GM12878 (cell line): ENCODE results near the gene RFXAP. TPM values are rescaled to one million over a fixed set of nuclear protein-coding genes. Genes with fewer than 3 reads are reported as not detected.

ENCODE experiments used
- ATAC-seq: fragments of 200-7000 bp; cut with Tn5 transposase; 3 replicates; pipeline ENCODE4 v1.9.1; 2020; ENCODE audit warnings: mild to moderate bottlenecking, moderate library complexity
- BruUV-seq: library from RNA; stranded (reverse); fragments of 400-500 nt; replicated peaks from 2 replicates; lab custom pipeline; 2021; lab: Mats Ljungman, UMichigan
- CTCF ChIA-PET: fragments of 300-600 bp; sonication (Branson Sonifier 250); formaldehyde crosslinking; extraction: SDS; loops from one replicate; lab custom pipeline; 2021; ENCODE audit warnings: inconsistent platforms; lab: Yijun Ruan, JAX
- POLR2A ChIA-PET: fragments of 350-600 bp; formaldehyde crosslinking; extraction: SDS; loops from one replicate; lab custom pipeline; 2021; ENCODE audit warnings: inconsistent platforms; lab: Charles Lee
- RAD21 ChIA-PET: fragments of 300-600 bp; sonication (Branson Sonifier 250); formaldehyde crosslinking; loops from one replicate; lab custom pipeline; 2023; ENCODE audit warnings: antibody characterized with exemption; ENCODE audit not compliant: unreplicated experiment; lab: Charles Lee
- SMC1A ChIA-PET: fragments of 300-600 bp; sonication (Branson Sonifier 250); formaldehyde crosslinking; loops from one replicate; lab custom pipeline; 2023; ENCODE audit not compliant: unreplicated experiment, uncharacterized antibody; lab: Charles Lee
- DNase-seq: peaks from one replicate; pipeline ENCODE4 v3.0.0-alpha.2; 2011; ENCODE audit warnings: low read depth, low spot score
- FAIRE-seq: peaks from 3 replicates; lab custom pipeline; 2011; peaks lifted over from hg19 to GRCh38; lab: Jason Lieb, UNC
- H2AFZ ChIP-seq: 2 replicates; pipeline ENCODE4 v1.6.0; 2011; ENCODE audit warnings: low read depth, low read length, control low read depth; ENCODE audit not compliant: control insufficient read depth
- H3K27ac ChIP-seq: 2 replicates; pipeline ENCODE4 v1.5.1; 2011; ENCODE audit warnings: control low read depth; ENCODE audit not compliant: control insufficient read depth, insufficient read depth
- H3K27me3 ChIP-seq, 2 experiments: replicated peaks in 1 of 2; 2 replicates each; pipeline versions ENCODE4 v1.6.0 to v1.6.1; 2011; ENCODE audit warnings: low read length in 1 of 2; ENCODE audit not compliant: control insufficient read depth in 2 of 2, insufficient read depth in 2 of 2
- H3K36me3 ChIP-seq, 2 experiments: 2 replicates each; pipeline ENCODE4 v1.5.1; 2011; ENCODE audit warnings: low read length in 1 of 2; ENCODE audit not compliant: control insufficient read depth in 2 of 2, insufficient read depth in 2 of 2
- H3K4me1 ChIP-seq: 2 replicates; pipeline ENCODE4 v1.6.1; 2011; ENCODE audit warnings: mild to moderate bottlenecking, low read length, moderate library complexity, mixed read lengths; ENCODE audit not compliant: control insufficient read depth, insufficient read depth
- H3K4me2 ChIP-seq: 2 replicates; pipeline ENCODE4 v1.6.0; 2011; ENCODE audit warnings: control low read depth; ENCODE audit not compliant: control insufficient read depth, insufficient read depth
- H3K4me3 ChIP-seq: fragments of 200-600 bp; sonication (generic); 2 replicates; pipeline ENCODE4 v1.5.1; 2016
- H3K79me2 ChIP-seq: 2 replicates; pipeline ENCODE4 v1.6.0; 2011; ENCODE audit warnings: low read length; ENCODE audit not compliant: control insufficient read depth, insufficient read depth
- H3K9ac ChIP-seq: 2 replicates; pipeline ENCODE4 v1.8.0; 2011; ENCODE audit warnings: low read length, control low read depth, mixed read lengths; ENCODE audit not compliant: control insufficient read depth, insufficient read depth
- H3K9me3 ChIP-seq: replicated peaks from 3 replicates; pipeline ENCODE4 v1.5.1; 2011; ENCODE audit warnings: mild to moderate bottlenecking, low read length; ENCODE audit not compliant: control insufficient read depth, insufficient read depth
- H4K20me1 ChIP-seq: 2 replicates; pipeline ENCODE4 v1.6.0; 2011; ENCODE audit not compliant: control insufficient read depth, insufficient read depth
- BCL11A ChIP-seq: IDR thresholded peaks from 2 replicates; pipeline ENCODE4 v1.6.1; 2011; ENCODE audit warnings: low read depth, low read length
- CEBPB ChIP-seq, 2 experiments: fragments of 150-350 bp in 1 of 2; IDR thresholded peaks; 2 replicates each; pipeline ENCODE4 v1.6.1; 2012 to 2014; ENCODE audit warnings: low read depth in 2 of 2, low read length in 2 of 2, borderline replicate concordance in 1 of 2, inconsistent platforms in 1 of 2
- CREM ChIP-seq: IDR thresholded peaks from 2 replicates; pipeline ENCODE4 v1.6.1; 2014; ENCODE audit warnings: antibody characterized with exemption, low read depth
- EGR1 ChIP-seq, 2 experiments: IDR thresholded peaks; 1 replicate in 1 of 2; 2 replicates in 1 of 2; pipeline ENCODE4 v1.6.1; 2011 to 2012; ENCODE audit warnings: low read depth in 2 of 2, low read length in 2 of 2, borderline replicate concordance in 1 of 2, mild to moderate bottlenecking in 1 of 2, moderate library complexity in 1 of 2
- EZH2 ChIP-seq: IDR thresholded peaks from 2 replicates; pipeline ENCODE4 v1.6.1; 2012; ENCODE audit warnings: low read depth, mild to moderate bottlenecking, control low read depth, inconsistent platforms, low read length, borderline replicate concordance; ENCODE audit not compliant: control insufficient read depth
- NFIC ChIP-seq: IDR thresholded peaks from 2 replicates; pipeline ENCODE4 v1.6.1; 2012; ENCODE audit warnings: low read depth, mild to moderate bottlenecking, inconsistent platforms, low read length, moderate library complexity
- NR2C1 ChIP-seq: fragments of 450-650 bp; IDR thresholded peaks from 2 replicates; pipeline ENCODE4 v1.6.1; 2017; ENCODE audit warnings: antibody characterized with exemption, mild to moderate bottlenecking, moderate library complexity
- NR2F1 ChIP-seq: fragments of 450-650 bp; conservative IDR thresholded peaks from 2 replicates; pipeline ENCODE4 v1.6.1; 2017; ENCODE audit warnings: mild to moderate bottlenecking
- RBBP5 ChIP-seq: fragments of 200-600 bp; sonication (generic); conservative IDR thresholded peaks from 2 replicates; pipeline ENCODE4 v1.6.1; 2016
- SIX5 ChIP-seq: IDR thresholded peaks from 2 replicates; pipeline ENCODE4 v1.6.1; 2011; ENCODE audit warnings: mild to moderate bottlenecking, low read depth, low read length, moderate library complexity; ENCODE audit not compliant: severe bottlenecking
- SPI1 ChIP-seq: IDR thresholded peaks from 2 replicates; pipeline ENCODE4 v1.6.1; 2011; ENCODE audit warnings: low read depth, mild to moderate bottlenecking, low read length, moderate library complexity, borderline replicate concordance; ENCODE audit not compliant: insufficient read depth
- SREBF1 ChIP-seq: IDR thresholded peaks from 2 replicates; pipeline ENCODE4 v1.6.1; 2012; ENCODE audit warnings: mild to moderate bottlenecking, low read length
- STAT1 ChIP-seq: fragments of 450-650 bp; conservative IDR thresholded peaks from 2 replicates; pipeline ENCODE4 v1.6.1; 2014; ENCODE audit warnings: antibody characterized with exemption, mild to moderate bottlenecking
- TAF1 ChIP-seq: IDR thresholded peaks from 2 replicates; pipeline ENCODE4 v1.6.1; 2011; ENCODE audit warnings: mild to moderate bottlenecking, low read depth, low read length, borderline replicate concordance
- USF2 ChIP-seq: IDR thresholded peaks from 2 replicates; pipeline ENCODE4 v1.6.1; 2011; ENCODE audit warnings: low read depth, low read length, improper control_type of control experiment, borderline replicate concordance
- WGBS: methylation state at CpG from one replicate; pipeline ENCODE4 v1.1.6; 2016; ENCODE audit warnings: low lambda C conversion rate; ENCODE audit not compliant: insufficient replicate concordance, insufficient coverage; ENCODE audit errors: missing lambda C conversion rate; 5-methylcytosine and 5-hydroxymethylcytosine counted together
- in situ Hi-C: fragments of 300-500 bp; cut with MboI; formaldehyde crosslinking; loops from 9 replicates; pipeline ENCODE4 v1.14.3; 2018; ENCODE audit warnings: mixed read lengths
- intact Hi-C: fragments of 100-400 bp; cut with micrococcal nuclease; formaldehyde crosslinking; loops from one replicate; pipeline ENCODE4 v1.14.2; 2022; ENCODE audit not compliant: unreplicated experiment
- polyA plus RNA-seq, 11 experiments: library from polyadenylated mRNA; depleted of rRNA in 4 of 11; unstranded in 6 of 11; stranded (reverse) in 5 of 11; fragments of >200 nt; fragmentation: Nextera tagmentation in 4 of 11; fragmentation: Illumina TruSeq in 1 of 11; extraction: Ambion mirVana in 4 of 11; extraction: Trizol in 1 of 11; gene quantifications; 1 replicate in 1 of 11; 2 replicates in 10 of 11; pipeline versions ENCODE4 v1.2.1 to v1.2.3, GENCODE V29; 2011 to 2016; ENCODE audit warnings: inconsistent platforms in 2 of 11, missing spikeins in 2 of 11, low read depth in 1 of 11
- total RNA-seq, 4 experiments: library from RNA; depleted of rRNA in 3 of 4; stranded (reverse); fragments of >200 nt in 3 of 4; fragmentation: Illumina TruSeq in 1 of 4; extraction: Trizol in 1 of 4; gene quantifications; 2 replicates each; pipeline versions ENCODE4 v1.2.1 to v1.2.3, GENCODE V29; 2013 to 2021
- TF ChIP-seq, protein P1 (sequence below): IDR thresholded peaks from 2 replicates; pipeline ENCODE4 v1.6.1; 2012; ENCODE audit warnings: improper control_type of control experiment, low read depth, low read length; ENCODE audit not compliant: insufficient replicate concordance
- TF ChIP-seq, protein P2 (sequence below): IDR thresholded peaks from 2 replicates; pipeline ENCODE4 v1.6.1; 2012; ENCODE audit warnings: low read depth, low read length, improper control_type of control experiment

The RFXAP gene
- total and polyA plus RNA-seq, 10 of the 15 experiments (the other 5 are each of a cell fraction or from before 2014, with no cell fraction given), result 3.4 to 13.3 (median 7.7) TPM

GRCh38 chr13:36859259-36859658, 40.2 kb downstream of the RFXAP start:
- no peak for ATAC-seq
- POLR2A ChIA-PET, result no interaction called here
- Histone ChIP-seq H3K36me3 (no peaks in the 10 kb centered on the region), H3K4me3 (no peak overlapping the region), H3K4me2 (no peak overlapping the region), H4K20me1 (no peaks in the 10 kb centered on the region), H3K9me3 (no peaks in the 10 kb centered on the region), H2AFZ (no peak overlapping the region), H3K79me2 (no peaks in the 10 kb centered on the region), H3K4me1 (no peaks in the 10 kb centered on the region), H3K9ac (no peak overlapping the region), H3K27ac (no peak overlapping the region), H3K27me3 (no peaks in the 10 kb centered on the region; a peak in 1 of 4 replicates)
- FAIRE-seq, result no peak
- RAD21 ChIA-PET, result interaction anchor here (1.0 to 3.8 kb wide), 2 partner anchors 123 to 211 kb away, joined by 3 to 37 read pairs; no protein-coding TSS in a partner anchor
- intact Hi-C loops, result loop anchor here (10.0 kb wide), 1 partner anchor 206 kb away; no protein-coding TSS in a partner anchor
- SMC1A ChIA-PET, result interaction anchor here (1.0 to 2.6 kb wide), 3 partner anchors 122 to 211 kb away, joined by 3 to 14 read pairs (median 14); no protein-coding TSS in a partner anchor
- BruUV-seq, result no TSS peak
- WGBS, result 61% methylated on average over 4 of the region's 4 CpGs
- in situ Hi-C loops, result loop anchor here (5.0 to 10.0 kb wide), 2 partner anchors 123 to 206 kb away; no protein-coding TSS in a partner anchor
- CTCF ChIA-PET, result interaction anchor here (1.3 to 7.6 kb wide), 7 partner anchors 8 to 576 kb away, joined by 4 to 100 read pairs (median 7); no protein-coding TSS in a partner anchor
- no peak for DNase-seq
- no peak for TF ChIP-seq CEBPB (IDR thresholded peaks at IDR 0.05; ENCODE audit: borderline replicate concordance in 1 of 2, low read depth in 2 of 2, low read length in 2 of 2)
- TF ChIP-seq SPI1, result no peak
- no peak for TF ChIP-seq BCL11A
- no peak for TF ChIP-seq EGR1 (IDR thresholded peaks at IDR 0.05; ENCODE audit: borderline replicate concordance in 1 of 2, low read depth in 2 of 2, low read length in 2 of 2)
- no peak for TF ChIP-seq CREM
- TF ChIP-seq, protein P1, sequence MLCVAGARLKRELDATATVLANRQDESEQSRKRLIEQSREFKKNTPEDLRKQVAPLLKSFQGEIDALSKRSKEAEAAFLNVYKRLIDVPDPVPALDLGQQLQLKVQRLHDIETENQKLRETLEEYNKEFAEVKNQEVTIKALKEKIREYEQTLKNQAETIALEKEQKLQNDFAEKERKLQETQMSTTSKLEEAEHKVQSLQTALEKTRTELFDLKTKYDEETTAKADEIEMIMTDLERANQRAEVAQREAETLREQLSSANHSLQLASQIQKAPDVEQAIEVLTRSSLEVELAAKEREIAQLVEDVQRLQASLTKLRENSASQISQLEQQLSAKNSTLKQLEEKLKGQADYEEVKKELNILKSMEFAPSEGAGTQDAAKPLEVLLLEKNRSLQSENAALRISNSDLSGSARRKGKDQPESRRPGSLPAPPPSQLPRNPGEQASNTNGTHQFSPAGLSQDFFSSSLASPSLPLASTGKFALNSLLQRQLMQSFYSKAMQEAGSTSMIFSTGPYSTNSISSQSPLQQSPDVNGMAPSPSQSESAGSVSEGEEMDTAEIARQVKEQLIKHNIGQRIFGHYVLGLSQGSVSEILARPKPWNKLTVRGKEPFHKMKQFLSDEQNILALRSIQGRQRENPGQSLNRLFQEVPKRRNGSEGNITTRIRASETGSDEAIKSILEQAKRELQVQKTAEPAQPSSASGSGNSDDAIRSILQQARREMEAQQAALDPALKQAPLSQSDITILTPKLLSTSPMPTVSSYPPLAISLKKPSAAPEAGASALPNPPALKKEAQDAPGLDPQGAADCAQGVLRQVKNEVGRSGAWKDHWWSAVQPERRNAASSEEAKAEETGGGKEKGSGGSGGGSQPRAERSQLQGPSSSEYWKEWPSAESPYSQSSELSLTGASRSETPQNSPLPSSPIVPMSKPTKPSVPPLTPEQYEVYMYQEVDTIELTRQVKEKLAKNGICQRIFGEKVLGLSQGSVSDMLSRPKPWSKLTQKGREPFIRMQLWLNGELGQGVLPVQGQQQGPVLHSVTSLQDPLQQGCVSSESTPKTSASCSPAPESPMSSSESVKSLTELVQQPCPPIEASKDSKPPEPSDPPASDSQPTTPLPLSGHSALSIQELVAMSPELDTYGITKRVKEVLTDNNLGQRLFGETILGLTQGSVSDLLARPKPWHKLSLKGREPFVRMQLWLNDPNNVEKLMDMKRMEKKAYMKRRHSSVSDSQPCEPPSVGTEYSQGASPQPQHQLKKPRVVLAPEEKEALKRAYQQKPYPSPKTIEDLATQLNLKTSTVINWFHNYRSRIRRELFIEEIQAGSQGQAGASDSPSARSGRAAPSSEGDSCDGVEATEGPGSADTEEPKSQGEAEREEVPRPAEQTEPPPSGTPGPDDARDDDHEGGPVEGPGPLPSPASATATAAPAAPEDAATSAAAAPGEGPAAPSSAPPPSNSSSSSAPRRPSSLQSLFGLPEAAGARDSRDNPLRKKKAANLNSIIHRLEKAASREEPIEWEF, result no peak
- no peak for TF ChIP-seq SIX5
- TF ChIP-seq EZH2, result no peak
- no peak for TF ChIP-seq NR2F1
- TF ChIP-seq STAT1, result no peak
- TF ChIP-seq, protein P2, sequence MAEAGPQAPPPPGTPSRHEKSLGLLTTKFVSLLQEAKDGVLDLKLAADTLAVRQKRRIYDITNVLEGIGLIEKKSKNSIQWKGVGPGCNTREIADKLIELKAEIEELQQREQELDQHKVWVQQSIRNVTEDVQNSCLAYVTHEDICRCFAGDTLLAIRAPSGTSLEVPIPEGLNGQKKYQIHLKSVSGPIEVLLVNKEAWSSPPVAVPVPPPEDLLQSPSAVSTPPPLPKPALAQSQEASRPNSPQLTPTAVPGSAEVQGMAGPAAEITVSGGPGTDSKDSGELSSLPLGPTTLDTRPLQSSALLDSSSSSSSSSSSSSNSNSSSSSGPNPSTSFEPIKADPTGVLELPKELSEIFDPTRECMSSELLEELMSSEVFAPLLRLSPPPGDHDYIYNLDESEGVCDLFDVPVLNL, result no peak
- no peak for TF ChIP-seq RBBP5
- no peak for TF ChIP-seq TAF1
- no peak for TF ChIP-seq NFIC
- TF ChIP-seq SREBF1, result no peak
- TF ChIP-seq NR2C1, result no peak
- no peak for TF ChIP-seq USF2
